ENCODE results near the gene TMA16.
"Not testable (repeated sequence)": the region's sequence is repeated elsewhere in the genome, so short reads cannot be mapped to it uniquely, and the experiment has no call there.

Gene TMA16

GRCh38 chr4:163515198-163515597, 20.7 kb downstream of the TMA16 start:
- DNase-seq = peak in 3 of 56 donors; percentile 0 to 1 (median 0)

DNA sequence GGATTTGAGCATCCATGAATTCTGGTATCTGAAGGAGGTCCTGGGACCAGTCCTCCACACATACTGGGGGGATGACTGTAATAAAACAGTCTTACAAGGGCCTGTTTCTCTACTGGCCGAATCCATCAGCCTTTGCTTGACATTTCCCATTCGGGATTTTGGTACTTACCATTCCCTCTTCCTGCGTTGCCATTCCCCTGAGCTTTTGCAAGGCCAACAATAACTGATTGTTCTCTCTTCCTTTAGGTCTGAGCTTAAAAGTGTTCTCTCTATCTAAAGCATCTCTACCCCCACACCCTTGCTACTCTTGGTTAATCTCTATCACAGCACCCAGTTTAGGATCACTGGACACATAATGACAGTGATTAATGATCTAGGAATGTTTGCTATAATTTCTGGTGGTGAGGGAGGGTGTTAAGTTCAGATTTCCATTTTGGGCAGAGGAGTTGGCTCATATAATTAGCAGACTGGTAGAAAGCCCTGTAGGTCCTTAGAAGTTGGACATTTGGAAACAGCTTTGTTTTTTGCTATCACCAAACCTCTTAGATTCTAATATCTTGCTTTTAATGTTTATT, 29.4 kb downstream of the TMA16 start:
- DNase-seq = no peak

DNA sequence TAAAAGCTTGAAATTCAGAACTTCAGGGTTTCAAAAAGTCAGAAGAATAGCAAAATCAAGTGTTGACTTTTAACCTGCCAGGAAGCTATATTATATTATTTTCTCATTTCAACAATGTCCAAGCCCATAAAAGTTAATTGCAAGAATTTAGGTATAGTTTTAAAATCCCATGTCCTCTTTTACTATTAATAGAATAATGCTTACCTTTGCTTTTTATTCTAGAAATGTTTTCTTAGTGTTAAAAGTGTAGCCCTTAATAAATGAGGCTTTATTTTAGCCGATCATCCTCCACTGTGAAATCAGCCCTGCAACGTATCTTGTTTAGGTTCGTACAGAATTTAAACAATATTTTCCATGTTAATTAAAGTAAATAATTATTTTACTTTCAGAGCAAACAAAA, 31.5 kb downstream of the TMA16 start:
- DNase-seq = no peak

GRCh38 chr4:163527172-163527571, 32.7 kb downstream of the TMA16 start:
- DNase-seq = no peak

DNA sequence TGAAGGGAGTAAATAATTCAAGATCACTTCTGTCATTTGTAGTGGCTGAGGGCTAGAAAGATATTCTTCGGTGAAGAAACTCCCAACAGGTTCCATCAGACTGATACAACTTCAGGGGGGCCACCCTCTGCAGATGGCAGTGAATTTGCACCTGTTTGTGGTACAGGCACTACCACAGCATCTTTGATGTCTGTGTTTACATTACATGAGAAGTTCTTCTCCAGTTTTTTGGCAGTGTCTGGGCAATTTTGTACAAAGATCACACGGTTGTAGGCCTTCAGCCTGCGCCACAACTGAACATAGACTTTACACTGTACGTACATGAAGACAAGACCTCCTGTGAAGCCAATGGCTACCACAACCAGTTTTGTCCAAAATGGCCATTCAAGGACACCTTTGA, 34.2 kb downstream of the TMA16 start:
- no peak for DNase-seq

GRCh38 chr4:163534056-163534455, 39.6 kb downstream of the TMA16 start:
- no peak for DNase-seq

GRCh38 chr4:163535657-163536056, 41.2 kb downstream of the TMA16 start:
- no peak for DNase-seq

- DNase-seq = no peak
These were observed 41.6 kb downstream of the TMA16 start for GRCh38 chr4:163536091-163536490.

GRCh38 chr4:163537114-163537513, 42.6 kb downstream of the TMA16 start:
- DNase-seq = no peak

DNA sequence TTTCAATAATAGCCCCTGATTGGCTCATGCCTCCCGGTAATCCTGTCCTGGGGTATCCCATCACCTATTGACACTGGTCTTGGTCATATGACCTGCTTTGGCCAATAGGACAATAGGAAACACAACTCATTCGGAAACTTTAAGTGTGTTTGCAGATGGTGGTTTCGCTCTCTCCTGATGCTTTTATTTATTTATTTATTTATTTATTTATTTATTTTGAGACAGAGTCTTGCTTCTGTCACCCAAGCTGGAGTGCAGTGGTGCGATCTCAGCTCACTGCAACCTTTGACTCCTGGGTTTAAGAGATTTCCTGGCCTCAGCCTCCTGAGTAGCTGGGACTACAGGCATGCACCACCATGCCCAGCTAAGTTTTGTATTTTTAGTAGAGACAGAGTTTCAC, 44.3 kb downstream of the TMA16 start:
- DNase-seq = not testable (repeated sequence)

DNA sequence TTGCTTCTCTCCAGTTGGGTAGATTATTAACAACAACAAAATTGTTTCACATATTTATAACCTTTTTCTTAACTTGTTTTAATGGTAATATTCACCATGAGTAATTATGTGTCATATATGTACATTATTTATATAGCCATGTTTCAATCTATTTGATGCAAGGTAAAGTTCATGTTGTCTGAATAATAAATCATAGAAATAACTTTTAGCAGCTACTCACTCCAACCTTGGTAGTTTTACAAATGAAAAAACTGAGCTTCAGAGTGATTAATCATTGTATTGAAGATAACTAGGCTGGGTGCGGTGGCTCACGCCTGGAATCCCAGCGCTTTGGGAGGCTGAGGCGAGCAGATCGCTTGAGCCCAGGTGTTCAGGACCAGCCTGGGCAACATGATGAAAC, 46.0 kb downstream of the TMA16 start:
- no peak for DNase-seq

GRCh38 chr4:163540977-163541376, 46.5 kb downstream of the TMA16 start:
- no peak for DNase-seq

- DNase-seq = no peak
These were observed 47.8 kb downstream of the TMA16 start for GRCh38 chr4:163542275-163542674.

DNA sequence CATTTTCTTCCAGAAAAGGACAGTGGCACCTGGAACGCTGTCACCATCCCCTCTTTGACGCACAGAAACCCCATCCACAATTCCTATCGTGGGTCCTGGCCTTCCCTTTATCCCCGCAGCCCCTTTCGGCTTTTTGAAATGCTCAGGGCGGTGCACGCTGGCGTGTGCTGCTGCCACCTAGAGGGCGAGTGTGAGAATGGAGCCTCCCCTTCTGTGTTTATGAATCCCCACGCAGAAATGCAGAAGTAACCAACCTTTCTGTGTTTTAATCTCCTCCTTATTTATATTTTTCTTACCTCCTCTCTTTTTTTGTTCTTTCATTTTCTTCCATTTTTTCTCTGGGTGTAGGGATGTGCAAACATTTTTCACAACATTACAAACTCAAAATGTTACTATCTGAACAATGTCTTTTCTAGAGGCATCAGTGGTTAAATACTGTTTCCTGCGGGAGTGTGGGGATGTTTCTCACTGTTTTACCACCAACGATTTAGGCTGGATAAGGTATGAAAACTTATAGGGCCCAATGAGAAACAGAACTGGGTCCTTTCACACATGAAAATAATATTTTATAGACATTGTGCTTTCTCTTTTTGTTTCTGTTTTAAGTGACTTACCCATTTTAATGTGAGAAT, 50.0 kb downstream of the TMA16 start:
- peak in 41 of 56 donors; percentile 2 to 62 (median 20) for DNase-seq

DNA sequence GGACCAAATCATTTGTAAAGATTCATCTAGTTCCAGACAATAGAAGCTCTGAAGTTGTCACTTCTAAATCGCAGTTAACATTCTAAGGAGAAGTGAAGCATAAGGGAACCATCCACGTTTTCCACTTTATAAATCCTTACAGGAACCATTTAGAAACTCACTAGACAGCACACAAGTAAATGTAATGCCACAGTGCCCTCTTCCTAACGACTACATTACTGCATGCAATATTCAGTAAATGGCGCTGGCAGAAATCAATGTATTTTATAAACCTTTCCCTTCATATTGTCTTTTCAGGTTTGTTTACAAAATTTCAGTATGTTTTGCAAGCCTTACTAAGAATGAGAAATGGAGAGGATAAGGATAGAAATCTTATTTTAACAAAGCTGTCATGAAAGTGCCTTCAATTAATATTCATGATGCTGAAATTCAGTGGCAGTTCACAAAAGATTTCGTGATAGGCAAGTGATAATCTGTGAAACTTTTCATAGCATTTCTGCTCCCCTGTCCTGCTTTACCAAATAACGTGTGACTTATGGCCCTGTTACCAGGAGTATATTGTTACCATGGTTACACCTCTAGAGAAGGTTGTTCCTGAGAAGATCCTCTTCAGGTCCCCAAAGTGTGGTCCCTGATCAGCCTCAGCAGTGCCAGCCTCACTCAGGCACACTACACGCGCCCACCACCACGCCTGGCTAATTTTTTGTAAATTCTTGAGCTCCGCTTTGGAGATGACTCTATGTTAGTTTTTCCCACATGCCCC, 54.2 kb downstream of the TMA16 start:
- DNase-seq = peak in 4 of 56 donors; percentile 3 to 28 (median 4)

GRCh38 chr4:163550869-163551267, 56.4 kb downstream of the TMA16 start:
- DNase-seq = no peak

DNA sequence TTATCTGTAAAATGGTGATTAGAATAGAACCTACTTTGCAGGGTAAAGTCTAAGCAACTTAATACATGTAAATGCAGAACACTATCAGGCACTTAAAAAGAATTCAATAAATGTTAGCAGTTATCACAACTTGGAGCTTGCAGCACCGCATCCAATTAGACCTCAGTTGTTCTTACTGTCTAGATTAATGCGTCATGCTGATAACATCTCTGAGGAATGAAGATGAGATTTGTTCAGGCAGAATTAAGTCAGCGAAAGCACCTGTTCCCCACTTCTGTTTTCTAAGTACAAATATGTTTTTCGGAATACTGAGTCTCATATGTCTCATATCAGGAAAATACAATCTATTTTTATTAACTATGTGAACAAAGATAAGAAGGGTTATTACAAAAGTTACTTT, 58.7 kb downstream of the TMA16 start:
- DNase-seq = no peak

GRCh38 chr4:163554870-163555465, 60.5 kb downstream of the TMA16 start:
- DNase-seq = no peak

DNA sequence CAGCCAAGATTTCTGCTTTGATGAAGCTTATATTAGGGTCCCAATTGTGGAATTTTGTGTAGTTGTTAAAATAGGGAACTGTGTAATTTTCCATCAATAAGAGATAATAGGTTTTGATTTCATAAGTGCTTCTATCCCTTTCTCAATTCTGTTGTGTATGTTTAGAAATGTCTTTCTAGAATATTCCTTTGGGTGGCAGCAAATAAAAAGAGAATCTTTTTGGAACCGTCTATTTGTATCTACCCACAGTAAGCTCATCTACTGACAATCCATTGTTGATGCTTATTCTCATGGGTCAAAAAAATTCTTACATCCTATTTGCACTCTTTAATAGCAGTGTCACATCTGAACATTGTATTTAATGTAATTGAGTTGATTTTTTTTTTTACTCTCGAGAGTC, 61.7 kb downstream of the TMA16 start:
- DNase-seq = peak in 1 of 56 donors; percentile 33

GRCh38 chr4:163556650-163557391, 62.3 kb downstream of the TMA16 start:
- DNase-seq = no peak

DNA sequence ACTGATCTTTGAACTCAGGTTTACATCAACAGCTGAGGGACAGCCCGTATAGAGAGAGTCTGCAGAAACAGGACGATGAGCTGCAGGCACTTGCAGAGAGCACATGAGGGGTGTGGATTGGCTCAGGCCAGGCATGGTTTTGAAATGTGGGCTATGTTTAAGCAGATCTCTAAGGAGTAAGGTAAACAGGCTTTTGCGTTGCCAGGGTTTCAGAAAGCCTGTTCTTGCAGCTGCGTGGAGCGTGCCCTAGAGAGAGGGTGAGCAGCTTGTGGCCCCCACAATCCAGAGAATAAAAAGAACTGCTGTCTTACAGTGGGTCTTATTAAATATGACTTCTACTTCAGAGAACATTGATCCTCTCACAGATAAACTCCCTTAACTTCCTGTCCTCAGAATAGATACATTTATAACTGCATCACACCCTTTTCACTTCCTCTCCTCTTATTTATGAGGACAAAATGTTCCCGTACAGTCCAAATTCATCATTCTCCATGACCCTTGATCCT, 64.1 kb downstream of the TMA16 start:
- no peak for DNase-seq
